ENCODE data around the gene IL7R. TPM values are rescaled to one million over a fixed set of nuclear protein-coding genes. Genes with fewer than 3 reads are reported as not detected.
A peak's percentile ranks its signal among the peaks of the same experiment; 100 is the strongest.
"Not testable (repeated sequence)": the region's sequence is repeated elsewhere in the genome, so short reads cannot be mapped to it uniquely, and the experiment has no call there.

IL7R gene
- total RNA-seq, 1 donor from 2014 or later = 47.2 TPM

DNA sequence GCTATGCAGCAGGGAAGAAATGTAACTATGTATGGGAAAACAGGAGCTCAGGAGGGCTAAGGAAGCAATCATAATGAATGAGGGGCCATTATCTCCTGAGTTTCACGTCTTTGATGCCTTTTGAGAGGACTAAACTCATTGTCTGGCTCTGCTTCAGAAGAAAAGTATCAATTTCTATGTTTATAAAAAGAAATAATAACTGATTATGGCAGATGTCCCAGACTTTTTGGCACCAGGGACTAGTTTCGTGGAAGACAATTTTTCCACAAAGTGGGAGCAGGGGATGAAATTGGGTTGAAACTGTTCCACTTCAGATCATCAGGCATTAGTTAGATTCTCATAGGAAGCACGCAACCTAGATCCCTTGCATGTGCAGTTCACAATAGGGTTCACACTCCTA, 8.7 kb upstream of the IL7R start:
- Mint-ChIP-seq H3K27me3 (ENCODE audit: insufficient read depth) (no peaks in the 10 kb centered on the region), H3K36me3 (ENCODE audit: low read depth) (peaks cover 34% of the 10 kb centered on the region), H3K9me3 (peaks cover 50% of the 10 kb centered on the region), H3K4me3 (no peak overlapping the region), H3K4me1 (ENCODE audit: low read depth) (peaks cover 30% of the 10 kb centered on the region), H3K27ac (no peak overlapping the region)
- intact Hi-C loops (cut with micrococcal nuclease) = no loop called here
- no peak for DNase-seq (ENCODE audit: low spot score)

DNA sequence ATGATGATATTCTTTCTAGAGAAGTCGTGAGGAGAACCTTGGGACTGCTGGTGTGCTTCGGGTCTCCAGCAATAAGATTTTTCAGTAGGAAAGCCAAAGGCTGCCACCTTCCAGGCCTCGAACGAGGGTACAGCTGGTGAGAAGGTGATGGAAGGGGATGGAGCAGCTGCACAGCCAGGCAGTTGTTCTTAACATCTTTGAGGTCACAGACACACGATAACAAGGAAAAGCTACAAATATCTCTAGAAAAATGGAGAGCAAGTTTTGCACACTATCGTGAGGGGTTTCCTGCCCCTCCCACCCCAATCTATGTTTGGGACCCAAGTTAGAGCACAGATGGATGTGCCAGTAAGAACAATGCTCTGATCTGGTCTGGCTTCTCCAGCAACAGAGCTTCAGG, 6.8 kb upstream of the IL7R start:
- H3K9me3 Mint-ChIP-seq = peaks cover 35% of the 10 kb centered on the region
- no peak overlapping the region for H3K27ac Mint-ChIP-seq
- no peak for DNase-seq (ENCODE audit: low spot score)
- H3K4me3 Mint-ChIP-seq = no peak overlapping the region
- H3K36me3 Mint-ChIP-seq (ENCODE audit: low read depth) = peaks cover 29% of the 10 kb centered on the region
- H3K4me1 Mint-ChIP-seq (ENCODE audit: low read depth) = peaks cover 49% of the 10 kb centered on the region
- intact Hi-C loops (cut with micrococcal nuclease) = loop anchor here (10.0 kb wide), 2 partner anchors 395 to 925 kb away; partner anchors contain the start of genes DNAJC21 and NADK2
- H3K27me3 Mint-ChIP-seq (ENCODE audit: insufficient read depth) = no peaks in the 10 kb centered on the region

DNA sequence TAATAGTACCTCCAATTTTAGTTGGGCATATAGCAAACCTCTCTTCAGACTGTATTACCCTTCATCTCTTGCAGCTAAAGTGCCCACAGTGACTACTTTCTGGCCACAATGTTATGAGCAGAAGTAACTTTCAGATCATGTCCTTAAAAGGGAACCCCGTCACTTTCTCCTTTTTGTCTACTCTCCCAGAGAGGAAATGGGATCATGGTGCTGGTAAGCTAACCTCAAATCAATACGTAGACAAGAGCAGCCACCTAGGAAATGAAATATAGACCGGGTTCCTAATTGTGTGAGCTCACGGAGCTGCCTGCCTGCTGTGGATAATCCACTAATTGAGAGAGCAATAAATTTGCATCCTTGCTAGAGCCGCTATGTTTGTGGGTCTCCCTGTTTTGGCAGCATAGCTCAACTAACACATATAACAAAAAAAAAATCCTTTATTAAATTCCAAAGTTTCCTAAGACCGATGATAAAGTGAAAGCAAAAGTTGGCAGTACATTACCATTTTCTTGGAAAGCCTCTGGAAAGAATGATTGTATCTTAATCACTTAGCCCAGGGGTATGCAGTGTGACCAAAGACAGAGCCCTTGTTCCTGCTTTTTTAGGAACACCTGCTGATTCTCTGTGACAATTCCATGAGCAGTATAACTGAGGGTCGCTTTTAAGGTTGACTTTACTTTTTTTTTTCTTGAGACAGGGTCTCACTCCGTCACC, 5.6 kb upstream of the IL7R start:
- intact Hi-C loops (cut with micrococcal nuclease) = loop anchor here (10.0 kb wide), 2 partner anchors 394 to 926 kb away; partner anchors contain the start of genes DNAJC21 and NADK2
- Mint-ChIP-seq H3K4me3 (no peak overlapping the region), H3K4me1 (ENCODE audit: low read depth) (peaks cover 61% of the 10 kb centered on the region), H3K27ac (peak overlapping the region; percentile 45), H3K36me3 (ENCODE audit: low read depth) (peaks cover 24% of the 10 kb centered on the region), H3K27me3 (ENCODE audit: insufficient read depth) (no peaks in the 10 kb centered on the region), H3K9me3 (peaks cover 23% of the 10 kb centered on the region)
- no peak for DNase-seq (ENCODE audit: low spot score)

DNA sequence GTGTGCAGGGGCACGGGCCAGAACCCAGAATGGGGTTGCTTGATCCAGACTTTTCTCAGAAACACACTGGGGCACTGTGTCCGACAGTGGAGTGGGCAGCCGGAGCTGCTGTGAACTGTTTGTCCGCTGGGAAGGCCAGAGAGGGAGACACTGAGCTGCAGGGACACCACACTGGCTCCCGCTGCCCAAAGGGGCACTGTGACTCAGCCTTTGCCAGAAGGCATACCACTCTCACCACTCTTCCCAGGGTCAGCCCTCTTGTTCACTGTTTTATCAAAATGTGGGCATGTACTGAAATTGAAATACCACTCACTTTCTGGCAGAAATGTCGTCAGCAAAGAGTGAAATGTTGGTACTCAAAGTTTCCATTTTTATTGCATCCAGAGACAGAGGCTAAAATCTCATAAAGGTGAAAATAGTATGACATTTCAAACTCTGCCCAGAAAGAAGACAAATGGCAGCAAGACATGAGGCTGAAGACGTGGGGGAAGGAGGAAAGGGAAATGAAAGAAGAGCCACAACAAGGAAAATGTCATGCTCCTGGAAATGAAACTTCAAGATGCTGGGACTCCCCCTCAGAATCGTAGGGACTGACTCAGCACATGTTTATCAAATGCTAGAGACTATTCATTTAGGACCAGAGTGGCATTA, 4.5 kb upstream of the IL7R start:
- intact Hi-C loops (cut with micrococcal nuclease) = loop anchor here (1.0 to 10.0 kb wide), 12 partner anchors 16 to 1871 kb away; partner anchors contain the start of genes DNAJC21, NADK2 and SPEF2
- peak; percentile 45 for DNase-seq (ENCODE audit: low spot score)
- Mint-ChIP-seq H3K27me3 (ENCODE audit: insufficient read depth) (no peaks in the 10 kb centered on the region), H3K4me3 (peak overlapping the region; percentile 90), H3K36me3 (ENCODE audit: low read depth) (peaks cover 15% of the 10 kb centered on the region), H3K4me1 (ENCODE audit: low read depth) (peaks cover 72% of the 10 kb centered on the region), H3K27ac (peak overlapping the region; percentile 96), H3K9me3 (peaks cover 12% of the 10 kb centered on the region)

DNA sequence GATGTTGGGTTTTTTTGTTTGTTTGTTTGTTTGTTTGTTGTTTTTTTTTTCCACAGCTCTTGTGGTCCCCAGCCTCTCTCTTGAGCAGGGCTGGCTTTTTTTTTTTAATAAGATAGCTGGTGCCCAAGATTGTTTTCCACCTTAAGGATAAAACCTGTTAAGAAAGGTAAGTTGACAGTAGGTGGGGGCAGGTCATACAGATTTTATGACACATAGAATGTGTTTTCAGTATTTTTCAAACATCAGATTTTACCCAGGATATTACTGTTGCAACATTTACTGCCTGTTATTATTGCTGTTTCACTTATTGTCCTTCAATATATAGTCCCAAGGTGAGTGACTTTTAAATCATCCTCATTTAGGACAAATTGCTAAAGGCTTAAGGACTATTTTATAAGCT, 3.9 kb upstream of the IL7R start:
- intact Hi-C loops (cut with micrococcal nuclease) = loop anchor here (1.0 to 10.0 kb wide), 12 partner anchors 16 to 1870 kb away; partner anchors contain the start of genes DNAJC21, NADK2 and SPEF2
- Mint-ChIP-seq H3K9me3 (peaks cover 7% of the 10 kb centered on the region), H3K4me1 (ENCODE audit: low read depth) (peaks cover 78% of the 10 kb centered on the region), H3K36me3 (ENCODE audit: low read depth) (peaks cover 10% of the 10 kb centered on the region), H3K27me3 (ENCODE audit: insufficient read depth) (no peaks in the 10 kb centered on the region), H3K27ac (peak overlapping the region; percentile 96), H3K4me3 (peak overlapping the region; percentile 90)
- DNase-seq (ENCODE audit: low spot score) = no peak

DNA sequence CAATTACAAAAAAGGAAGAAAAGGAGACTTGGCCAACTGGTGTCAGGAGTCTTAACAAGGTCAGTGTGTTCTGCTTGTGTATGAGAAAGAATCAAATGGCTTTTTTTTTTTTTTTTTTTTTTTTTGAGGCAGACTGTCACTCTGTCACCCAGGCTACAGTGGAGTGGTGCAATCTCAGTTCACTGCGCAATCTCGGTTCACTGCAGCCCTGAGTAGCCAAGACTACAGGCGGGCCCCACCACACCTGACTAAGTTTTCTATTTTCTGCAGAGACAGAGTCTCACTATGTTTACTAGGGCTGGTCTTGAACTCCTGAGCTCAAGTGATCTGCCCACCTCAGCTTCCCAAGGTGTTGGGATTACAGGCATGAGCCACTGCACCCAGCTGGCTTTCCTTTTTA, 3.1 kb upstream of the IL7R start:
- Mint-ChIP-seq H3K27me3 (ENCODE audit: insufficient read depth) (no peaks in the 10 kb centered on the region), H3K27ac (peak overlapping the region; percentile 96), H3K36me3 (ENCODE audit: low read depth) (peaks cover 6% of the 10 kb centered on the region), H3K4me1 (ENCODE audit: low read depth) (peaks cover 82% of the 10 kb centered on the region), H3K4me3 (peak overlapping the region; percentile 90), H3K9me3 (no peaks in the 10 kb centered on the region)
- intact Hi-C loops (cut with micrococcal nuclease) = loop anchor here (2.0 to 10.0 kb wide), 4 partner anchors 237 to 1869 kb away; partner anchors contain the start of genes DNAJC21, NADK2 and SPEF2
- peak; percentile 61 for DNase-seq (ENCODE audit: low spot score)

DNA sequence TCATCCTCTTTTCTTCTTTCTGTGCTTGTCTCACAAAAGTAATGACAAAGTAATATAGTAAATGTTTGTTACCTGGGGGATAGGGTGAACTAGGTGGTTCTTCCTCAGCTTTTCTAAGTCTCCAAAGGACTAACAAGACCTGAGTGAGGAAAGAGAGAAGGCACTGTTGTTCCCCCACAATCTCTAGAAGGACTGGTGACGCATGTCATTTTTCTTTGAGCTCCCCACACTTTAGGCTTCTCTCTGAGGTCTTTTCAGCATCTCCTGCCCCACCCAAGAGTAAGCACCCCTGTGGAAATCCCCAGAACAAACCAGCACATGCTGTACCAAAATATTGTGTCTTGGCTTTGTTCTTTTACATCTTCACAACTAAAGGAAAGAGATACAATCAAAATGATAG, 2.4 kb upstream of the IL7R start:
- no peaks in the 10 kb centered on the region for H3K27me3 Mint-ChIP-seq (ENCODE audit: insufficient read depth)
- no peaks in the 10 kb centered on the region for H3K9me3 Mint-ChIP-seq
- peak; percentile 76 for DNase-seq (ENCODE audit: low spot score)
- intact Hi-C loops (cut with micrococcal nuclease) = loop anchor here (10.0 kb wide), 2 partner anchors 391 to 929 kb away; partner anchors contain the start of genes DNAJC21 and NADK2
- H3K4me3 Mint-ChIP-seq = peak overlapping the region; percentile 90
- H3K4me1 Mint-ChIP-seq (ENCODE audit: low read depth) = peaks cover 88% of the 10 kb centered on the region
- H3K36me3 Mint-ChIP-seq (ENCODE audit: low read depth) = peaks cover 12% of the 10 kb centered on the region
- peak overlapping the region; percentile 96 for H3K27ac Mint-ChIP-seq

DNA sequence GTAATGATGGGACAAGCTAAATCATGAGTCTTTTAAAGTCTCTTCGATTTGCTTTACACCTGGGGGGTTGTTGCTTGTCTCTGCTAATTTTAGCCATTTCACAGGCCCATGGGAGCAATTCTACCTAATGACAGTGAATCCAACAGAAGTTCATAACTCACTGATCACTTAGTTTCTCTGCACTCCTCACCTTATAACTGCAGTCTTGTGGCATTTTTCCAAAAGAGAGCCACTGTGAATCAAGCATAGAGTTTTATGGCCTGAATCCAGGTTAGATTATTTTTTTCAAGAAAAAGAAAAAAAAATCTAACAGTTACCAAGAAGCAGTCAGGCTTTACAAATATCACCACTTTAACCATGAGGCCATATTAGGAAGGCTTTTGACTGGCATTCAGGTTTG, 1.5 kb upstream of the IL7R start:
- intact Hi-C loops (cut with micrococcal nuclease) = loop anchor here (5.0 to 10.0 kb wide), 3 partner anchors 390 to 1022 kb away; partner anchors contain the start of genes DNAJC21, NADK2 and NIPBL
- Mint-ChIP-seq H3K4me1 (ENCODE audit: low read depth) (peaks cover 96% of the 10 kb centered on the region), H3K9me3 (no peaks in the 10 kb centered on the region), H3K4me3 (peak overlapping the region; percentile 90), H3K36me3 (ENCODE audit: low read depth) (peaks cover 19% of the 10 kb centered on the region), H3K27ac (peak overlapping the region; percentile 96), H3K27me3 (ENCODE audit: insufficient read depth) (no peaks in the 10 kb centered on the region)
- DNase-seq (ENCODE audit: low spot score) = no peak

DNA sequence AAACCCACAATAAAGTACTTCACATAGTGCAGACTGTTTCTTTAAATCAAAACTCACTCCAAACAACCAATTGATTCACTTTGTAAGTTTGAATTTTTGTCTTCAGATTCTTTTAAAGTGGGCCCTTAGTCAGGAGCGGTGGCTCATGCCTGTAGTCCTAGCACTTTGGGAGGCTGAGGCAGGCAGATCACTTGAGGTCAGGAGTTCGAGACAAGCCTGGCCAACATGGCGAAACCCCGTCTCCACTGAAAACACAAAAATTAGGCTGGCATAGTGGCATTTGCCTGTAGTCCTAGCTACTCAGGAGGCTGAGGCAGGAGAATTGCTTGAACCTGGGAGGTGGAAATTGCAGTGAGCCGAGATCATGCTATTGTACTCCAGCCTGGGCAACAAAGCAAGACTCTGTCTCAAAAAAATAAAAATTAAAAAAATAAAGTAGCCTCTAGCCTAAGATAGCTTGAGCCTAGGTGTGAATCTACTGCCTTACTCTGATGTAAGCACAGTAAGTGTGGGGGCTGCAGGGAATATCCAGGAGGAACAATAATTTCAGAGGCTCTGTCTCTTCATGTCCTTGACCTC, 416 bp upstream of the IL7R start:
- peak overlapping the region; percentile 83 for H3K4me3 Mint-ChIP-seq
- H3K36me3 Mint-ChIP-seq (ENCODE audit: low read depth) = peaks cover 30% of the 10 kb centered on the region
- H3K9me3 Mint-ChIP-seq; H3K27me3 Mint-ChIP-seq (ENCODE audit: insufficient read depth); DNase-seq (ENCODE audit: low spot score): not testable (repeated sequence)
- intact Hi-C loops (cut with micrococcal nuclease) = loop anchor here (2.0 to 10.0 kb wide), 5 partner anchors 23 to 1021 kb away; partner anchors contain the start of genes DNAJC21, NADK2 and NIPBL
- peaks cover 96% of the 10 kb centered on the region for H3K4me1 Mint-ChIP-seq (ENCODE audit: low read depth)
- peak overlapping the region; percentile 94 for H3K27ac Mint-ChIP-seq

DNA sequence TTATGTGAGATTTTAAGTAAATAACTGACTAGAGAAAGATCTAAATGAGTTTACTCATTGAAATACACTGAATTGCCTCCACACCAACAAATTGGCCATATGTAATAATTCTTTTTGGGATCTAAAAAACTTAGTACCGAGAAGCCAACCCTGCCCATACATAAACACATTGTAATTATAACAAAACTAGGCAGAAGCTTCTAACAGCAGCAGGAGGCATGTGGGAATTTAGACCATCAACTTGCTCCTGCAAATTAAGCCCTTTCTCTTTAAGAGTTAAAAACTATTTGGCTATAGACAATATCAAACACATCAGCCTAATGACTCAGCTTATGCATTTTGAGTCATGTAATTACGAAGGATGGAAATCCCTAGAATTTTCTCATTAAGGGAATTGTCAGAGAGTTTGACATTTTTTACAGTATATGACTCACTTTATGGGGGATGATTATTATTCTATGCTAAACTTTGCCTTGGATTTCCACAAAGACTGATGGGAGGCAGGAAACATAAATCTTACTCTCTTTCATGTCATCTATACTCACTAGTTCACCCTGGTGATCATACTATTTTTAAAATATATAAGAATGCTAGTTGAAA, 1.0 kb downstream of the IL7R start:
- H3K27ac Mint-ChIP-seq = peak overlapping the region; percentile 94
- H3K36me3 Mint-ChIP-seq (ENCODE audit: low read depth) = peaks cover 43% of the 10 kb centered on the region
- peaks cover under 1% of the 10 kb centered on the region for H3K9me3 Mint-ChIP-seq
- intact Hi-C loops (cut with micrococcal nuclease) = loop anchor here (1.0 to 10.0 kb wide), 14 partner anchors 21 to 1020 kb away; partner anchors contain the start of genes DNAJC21, NADK2 and NIPBL
- peak overlapping the region; percentile 83 for H3K4me3 Mint-ChIP-seq
- H3K27me3 Mint-ChIP-seq (ENCODE audit: insufficient read depth) = no peaks in the 10 kb centered on the region
- no peak for DNase-seq (ENCODE audit: low spot score)
- H3K4me1 Mint-ChIP-seq (ENCODE audit: low read depth) = peaks cover 96% of the 10 kb centered on the region

DNA sequence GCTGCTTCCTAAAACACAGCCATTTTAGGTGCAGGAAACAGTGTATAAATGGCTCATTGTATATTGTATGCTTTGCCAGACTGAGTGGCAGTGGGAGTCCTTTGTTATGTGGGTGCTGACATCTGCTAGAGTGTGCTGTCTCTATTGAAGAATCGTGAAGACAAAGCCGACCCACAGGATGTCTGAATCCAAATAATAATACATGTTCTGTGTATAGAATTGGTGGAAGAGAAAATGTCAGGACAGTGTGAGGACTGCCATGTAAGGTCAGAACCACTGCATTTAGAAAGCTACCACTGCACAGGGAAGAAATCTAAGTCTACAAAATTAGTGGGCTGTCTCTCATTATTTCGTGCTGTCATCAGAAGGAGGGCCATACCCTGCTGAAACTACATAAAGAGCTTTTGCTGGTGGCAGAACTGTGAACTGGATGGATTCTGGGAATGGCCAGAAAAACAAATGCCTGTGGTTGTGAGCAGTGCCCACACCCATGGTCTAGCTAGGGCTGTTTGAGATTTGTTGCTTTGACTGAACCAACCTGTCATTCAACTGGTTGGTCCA, 2.5 kb downstream of the IL7R start:
- H3K9me3 Mint-ChIP-seq = peaks cover 4% of the 10 kb centered on the region
- H3K4me3 Mint-ChIP-seq = peak overlapping the region; percentile 86
- peaks cover 52% of the 10 kb centered on the region for H3K36me3 Mint-ChIP-seq (ENCODE audit: low read depth)
- peaks cover 96% of the 10 kb centered on the region for H3K4me1 Mint-ChIP-seq (ENCODE audit: low read depth)
- intact Hi-C loops (cut with micrococcal nuclease) = loop anchor here (1.0 to 10.0 kb wide), 5 partner anchors 8 to 1018 kb away; partner anchors contain the start of genes DNAJC21, NADK2 and NIPBL
- H3K27ac Mint-ChIP-seq = peak overlapping the region; percentile 87
- no peaks in the 10 kb centered on the region for H3K27me3 Mint-ChIP-seq (ENCODE audit: insufficient read depth)
- DNase-seq (ENCODE audit: low spot score) = no peak

DNA sequence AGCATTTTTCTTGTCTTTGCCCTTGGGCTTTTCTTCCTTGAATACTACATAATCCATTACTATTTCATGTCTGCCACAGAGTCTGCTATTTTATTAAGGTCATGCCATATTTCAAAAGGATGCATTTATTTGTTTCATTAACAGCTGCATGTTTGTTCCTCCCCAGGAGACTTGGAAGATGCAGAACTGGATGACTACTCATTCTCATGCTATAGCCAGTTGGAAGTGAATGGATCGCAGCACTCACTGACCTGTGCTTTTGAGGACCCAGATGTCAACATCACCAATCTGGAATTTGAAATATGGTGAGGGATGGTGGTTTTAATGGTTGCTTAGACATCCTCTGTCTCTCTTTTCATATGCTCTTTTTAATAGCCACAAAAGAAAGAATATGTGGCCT, 4.0 kb downstream of the IL7R start:
- intact Hi-C loops (cut with micrococcal nuclease) = loop anchor here (2.0 kb wide), 1 partner anchor 16 kb away; no protein-coding TSS in a partner anchor
- Mint-ChIP-seq H3K27ac (peak overlapping the region; percentile 87), H3K36me3 (ENCODE audit: low read depth) (peaks cover 64% of the 10 kb centered on the region), H3K9me3 (peaks cover 15% of the 10 kb centered on the region), H3K27me3 (ENCODE audit: insufficient read depth) (no peaks in the 10 kb centered on the region), H3K4me1 (ENCODE audit: low read depth) (peaks cover 96% of the 10 kb centered on the region), H3K4me3 (peak overlapping the region; percentile 86)
- no peak for DNase-seq (ENCODE audit: low spot score)
